Measurements from ENCODE around the gene MVB12B.

DNA sequence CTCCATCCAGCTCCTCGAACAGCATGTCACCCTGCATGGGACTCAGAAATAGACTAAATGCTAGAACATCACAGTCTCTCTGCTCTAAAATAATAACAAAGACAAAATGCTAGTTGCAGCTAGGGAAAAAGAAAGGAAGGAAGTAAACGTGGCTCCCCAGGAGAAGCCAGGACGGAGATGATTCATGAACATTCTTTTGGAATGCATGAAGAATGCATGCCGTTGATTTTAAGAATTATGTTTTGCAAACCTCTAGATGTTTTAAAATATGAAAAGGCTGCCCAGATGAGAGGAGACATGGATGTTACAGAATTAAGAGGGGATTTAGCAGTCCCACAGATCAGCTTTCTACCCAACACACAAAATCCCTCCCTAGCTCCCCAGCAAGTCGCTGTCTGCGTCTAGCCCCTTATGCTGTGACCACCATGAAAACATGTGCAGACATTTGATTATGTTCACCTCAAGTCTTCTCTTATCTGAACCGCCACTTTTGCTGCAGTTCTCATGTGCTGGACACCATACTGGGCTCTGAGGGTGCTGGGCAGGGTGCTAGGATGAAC lies 147.7 kb downstream of the MVB12B start:
- TF ChIP-seq ZNF274 (IDR thresholded peaks at IDR 0.05; ENCODE audit: low read depth, low read length): no peak
- TF ChIP-seq SUZ12 (IDR thresholded peaks at IDR 0.05; ENCODE audit: extremely low read depth, insufficient read depth, insufficient read length): no peak
- TF ChIP-seq YY1 (IDR thresholded peaks at IDR 0.05; ENCODE audit: insufficient read depth, insufficient read length): no peak
